ENCODE results near the gene SNAPC2.

SNAPC2 gene

GRCh38 chr19:7971553-7972520 lies 51.7 kb downstream of the SNAPC2 start:
- no peak for DNase-seq

Measured in CD4-positive, alpha-beta T cell treated with Interleukin-4 for 1 hour (primary cell).